ENCODE data around the gene RPS6KA5.

RPS6KA5 gene

GRCh38 chr14:90799420-90799819, 261.0 kb downstream of the RPS6KA5 start:
- DNase-seq (ENCODE audit: low read depth) = no peak
- TF ChIP-seq CTCF (IDR thresholded peaks at IDR 0.05; ENCODE audit: insufficient read depth, low read depth, low read length, missing control alignments) = no peak
- no peak overlapping the region for H3K4me3 ChIP-seq (ENCODE audit: low read length)

- peak; percentile 75 for DNase-seq (ENCODE audit: low read depth)
- H3K4me3 ChIP-seq (ENCODE audit: low read length) = no peak overlapping the region
- no peak for TF ChIP-seq CTCF (IDR thresholded peaks at IDR 0.05; ENCODE audit: insufficient read depth, low read depth, low read length, missing control alignments)
Observed at GRCh38 chr14:90797919-90798318, 262.5 kb downstream of the RPS6KA5 start.
